Keratinocyte (primary cell): ENCODE measurements around the gene MBP. TPM values are rescaled to one million over a fixed set of nuclear protein-coding genes. Genes with fewer than 3 reads are reported as not detected.

Source experiments
- DNase-seq: peaks from one replicate; pipeline ENCODE4 v3.0.0-alpha.2; 2011; ENCODE audit warnings: low read depth, missing footprints, low spot score
- FAIRE-seq: peaks from 2 replicates; lab custom pipeline; 2011; peaks lifted over from hg19 to GRCh38; lab: Jason Lieb, UNC
- H2AFZ ChIP-seq: 2 replicates; pipeline ENCODE4 v1.6.0; 2012; ENCODE audit warnings: low read length, control low read depth, inconsistent platforms; ENCODE audit not compliant: control insufficient read depth
- H3K27ac ChIP-seq: 2 replicates; pipeline ENCODE4 v1.5.1; 2011; ENCODE audit warnings: low read length; ENCODE audit not compliant: control insufficient read depth, insufficient read depth
- H3K27me3 ChIP-seq: 3 replicates; pipeline ENCODE4 v1.6.0; 2011; ENCODE audit warnings: low read length; ENCODE audit not compliant: control insufficient read depth, insufficient read depth; ENCODE audit errors: extremely low read depth
- H3K36me3 ChIP-seq, 2 experiments: 2 replicates in 1 of 2; 3 replicates in 1 of 2; pipeline ENCODE4 v1.5.1; 2011; ENCODE audit warnings: low read length in 2 of 2, mild to moderate bottlenecking in 1 of 2; ENCODE audit not compliant: control insufficient read depth in 2 of 2, insufficient read depth in 2 of 2; ENCODE audit errors: extremely low read depth in 1 of 2
- H3K4me1 ChIP-seq: 3 replicates; pipeline ENCODE4 v1.5.1; 2011; ENCODE audit warnings: low read length; ENCODE audit not compliant: control insufficient read depth, insufficient read depth; ENCODE audit errors: extremely low read depth
- H3K4me2 ChIP-seq: 3 replicates; pipeline ENCODE4 v1.6.0; 2011; ENCODE audit warnings: low read depth, low read length; ENCODE audit not compliant: control insufficient read depth, insufficient read depth; ENCODE audit errors: extremely low read depth
- H3K4me3 ChIP-seq, 3 experiments: fragments of 200-600 bp in 1 of 3; sonication (generic) in 1 of 3; 2 replicates in 2 of 3; 3 replicates in 1 of 3; pipeline ENCODE4 v1.5.1; 2011 to 2016; ENCODE audit warnings: low read length in 3 of 3, mild to moderate bottlenecking in 3 of 3, control low read depth in 2 of 3, inconsistent platforms in 1 of 3, low read depth in 1 of 3, mixed read lengths in 1 of 3, mixed run types in 1 of 3, moderate library complexity in 1 of 3; ENCODE audit not compliant: control insufficient read depth in 2 of 3, insufficient read depth in 2 of 3; ENCODE audit errors: extremely low read depth in 1 of 3
- H3K79me2 ChIP-seq: 2 replicates; pipeline ENCODE4 v1.6.0; 2012; ENCODE audit warnings: low read length; ENCODE audit not compliant: control insufficient read depth, insufficient read depth
- H3K9ac ChIP-seq: 3 replicates; pipeline ENCODE4 v1.6.0; 2011; ENCODE audit warnings: low read length; ENCODE audit not compliant: control insufficient read depth, insufficient read depth; ENCODE audit errors: extremely low read depth
- H3K9me1 ChIP-seq: 3 replicates; pipeline ENCODE4 v1.6.0; 2011; ENCODE audit warnings: low read length; ENCODE audit not compliant: control insufficient read depth, insufficient read depth; ENCODE audit errors: extremely low read depth
- H3K9me3 ChIP-seq: 2 replicates; pipeline ENCODE4 v1.5.1; 2012; ENCODE audit warnings: low read depth, low read length; ENCODE audit not compliant: control insufficient read depth
- H4K20me1 ChIP-seq: 3 replicates; pipeline ENCODE4 v1.6.0; 2011; ENCODE audit warnings: low read length; ENCODE audit not compliant: control insufficient read depth, insufficient read depth; ENCODE audit errors: extremely low read depth
- CTCF ChIP-seq, 3 experiments: IDR thresholded peaks in 1 of 3; conservative IDR thresholded peaks in 1 of 3; optimal IDR thresholded peaks in 1 of 3; 2 replicates in 2 of 3; 3 replicates in 1 of 3; pipeline versions ENCODE3 to v1.5.1; 2011; ENCODE audit warnings: low read length in 3 of 3, mild to moderate bottlenecking in 3 of 3, moderate library complexity in 2 of 3, control low read depth in 1 of 3, inconsistent platforms in 1 of 3; ENCODE audit not compliant: insufficient read depth in 2 of 3; ENCODE audit errors: extremely low read depth in 1 of 3
- EZH2 ChIP-seq: IDR thresholded peaks from one replicate; pipeline ENCODE4 v1.6.1; 2012; ENCODE audit warnings: inconsistent platforms, mild to moderate bottlenecking, low read length, moderate library complexity
- dilution Hi-C: fragments of 300-500 bp; cut with MboI; formaldehyde crosslinking; loops from one replicate; pipeline ENCODE4 v1.7.0; 2020; ENCODE audit warnings: low sequenced_read_pairs; ENCODE audit not compliant: extremely low pct_ligation_motif_present
- polyA plus RNA-seq, 5 experiments: library from polyadenylated mRNA; depleted of rRNA in 3 of 5; stranded (reverse) in 3 of 5; stranded (forward) in 1 of 5; unstranded in 1 of 5; fragments of >200 nt; gene quantifications; 1 replicate in 1 of 5; 2 replicates in 3 of 5; 3 replicates in 1 of 5; pipeline versions ENCODE4 v1.2.1 to v1.2.3, GENCODE V29; 2011 to 2012; ENCODE audit warnings: missing spikeins in 2 of 5, low read depth in 1 of 5, low replicate concordance in 1 of 5

The MBP gene
- polyA plus RNA-seq, 1 donor (not counting 4 experiments of a cell fraction or from before 2014, with no cell fraction given): 38.7 TPM

- H3K36me3 ChIP-seq: peaks cover 11 to 15% of the 10 kb centered on the region in 2 experiments
- H3K79me2 ChIP-seq: peaks cover 63% of the 10 kb centered on the region
- no peak overlapping the region for H3K4me3 ChIP-seq
- H3K4me2 ChIP-seq: no peak overlapping the region
- no peak overlapping the region for H2AFZ ChIP-seq
- peaks cover 2% of the 10 kb centered on the region for H4K20me1 ChIP-seq
- dilution Hi-C loops: no loop called here
- H3K4me1 ChIP-seq: peaks cover 8% of the 10 kb centered on the region
- H3K27ac ChIP-seq: no peak overlapping the region
- no peaks in the 10 kb centered on the region for H3K9me1 ChIP-seq
- FAIRE-seq: no peak
- no peak for TF ChIP-seq CTCF (optimal IDR thresholded peaks at IDR 0.05 in 1 of 3, IDR thresholded peaks at IDR 0.05 in 1 of 3, conservative IDR thresholded peaks at IDR 0.05 in 1 of 3; ENCODE audit: extremely low read depth in 1 of 3, insufficient read depth in 2 of 3, low read length in 3 of 3)
- TF ChIP-seq EZH2: no peak
- no peaks in the 10 kb centered on the region for H3K27me3 ChIP-seq
- no peak overlapping the region for H3K9ac ChIP-seq
- no peaks in the 10 kb centered on the region for H3K9me3 ChIP-seq
- DNase-seq: no peak
These were observed 76.9 kb downstream of the MBP start for GRCh38 chr18:77055429-77056300.

GRCh38 chr18:77054606-77055428 lies 77.8 kb downstream of the MBP start:
- H3K79me2 ChIP-seq: peaks cover 63% of the 10 kb centered on the region
- no peaks in the 10 kb centered on the region for H3K27me3 ChIP-seq
- no peaks in the 10 kb centered on the region for H3K9me1 ChIP-seq
- peaks cover 8 to 10% of the 10 kb centered on the region in 2 experiments for H3K36me3 ChIP-seq
- peaks cover 16% of the 10 kb centered on the region for H3K4me1 ChIP-seq
- no peaks in the 10 kb centered on the region for H3K9me3 ChIP-seq
- dilution Hi-C loops: no loop called here
- no peak for TF ChIP-seq CTCF (optimal IDR thresholded peaks at IDR 0.05 in 1 of 3, IDR thresholded peaks at IDR 0.05 in 1 of 3, conservative IDR thresholded peaks at IDR 0.05 in 1 of 3; ENCODE audit: extremely low read depth in 1 of 3, insufficient read depth in 2 of 3, low read length in 3 of 3)
- H3K4me2 ChIP-seq: no peak overlapping the region
- no peak overlapping the region for H2AFZ ChIP-seq
- no peak overlapping the region for H3K4me3 ChIP-seq
- H4K20me1 ChIP-seq: peaks cover 2% of the 10 kb centered on the region
- FAIRE-seq (no peak), DNase-seq (no peak)
- H3K27ac ChIP-seq: no peak overlapping the region
- no peak overlapping the region for H3K9ac ChIP-seq
